HG03066 (cell line): Measurements from ENCODE around the gene SVIP.

Experiments used
- ATAC-seq: cut with Tn5 transposase; IDR thresholded peaks from one replicate; pipeline ENCODE4 v1.9.1; 2021; ENCODE audit warnings: low read depth; ENCODE audit not compliant: unreplicated experiment

SVIP gene

DNA sequence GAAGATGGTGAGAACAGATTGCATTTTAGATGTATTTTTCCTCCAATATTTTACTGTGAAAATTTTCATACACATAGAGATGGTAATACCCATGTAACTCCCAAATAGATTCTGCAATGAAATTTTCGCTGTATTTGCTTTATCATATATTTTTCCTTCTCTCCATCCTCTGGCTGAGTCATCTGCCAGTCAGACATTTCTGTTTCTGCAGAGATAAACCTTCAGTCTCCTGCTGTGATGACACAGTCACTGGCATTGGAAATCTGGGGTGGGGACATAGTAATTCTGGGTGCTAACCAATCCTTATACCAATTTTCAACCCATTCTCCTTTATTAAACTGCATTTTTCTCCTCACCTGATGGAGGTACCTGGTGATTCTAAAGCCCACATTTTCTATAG, 33.7 kb downstream of the SVIP start:
- no peak for ATAC-seq

DNA sequence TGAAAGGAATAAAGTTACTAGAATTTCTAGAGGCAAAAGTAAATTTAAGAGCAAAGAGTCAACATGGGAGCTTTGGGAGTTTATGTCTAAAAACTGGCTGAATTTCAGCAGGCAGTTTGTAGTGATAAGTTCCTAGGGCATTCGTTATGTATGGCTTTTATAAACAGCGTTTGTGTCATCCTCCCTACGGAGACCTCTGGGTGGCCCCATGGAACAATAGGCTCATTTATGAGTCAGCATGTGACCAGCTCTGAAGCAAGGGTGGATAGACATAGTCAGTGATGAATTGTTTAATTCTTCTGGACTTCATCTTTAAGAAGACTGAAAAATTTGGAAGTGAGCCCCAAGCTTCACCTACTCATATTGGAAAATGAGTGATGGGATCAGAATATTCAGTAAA, 37.1 kb downstream of the SVIP start:
- no peak for ATAC-seq

GRCh38 chr11:22787551-22788162, 41.9 kb downstream of the SVIP start:
- peak; percentile 36 for ATAC-seq

DNA sequence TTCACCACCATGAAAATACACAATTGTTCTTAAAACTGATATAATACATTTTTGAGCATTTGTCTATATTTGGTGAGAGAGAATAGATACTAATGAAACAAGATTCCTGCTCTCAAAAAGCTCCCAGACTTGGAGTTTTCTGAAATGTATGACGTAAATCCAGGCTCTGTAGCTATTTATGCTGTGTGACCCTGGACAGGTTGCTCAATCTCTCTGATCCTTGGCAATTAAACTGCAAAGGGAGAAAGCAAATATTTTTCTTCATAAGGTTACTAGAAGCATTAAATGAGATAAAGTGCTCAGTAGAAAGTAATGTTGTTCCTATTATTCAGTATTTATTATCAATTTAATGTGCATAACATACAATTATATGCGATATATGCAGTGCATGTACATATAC, 42.5 kb downstream of the SVIP start:
- no peak for ATAC-seq

DNA sequence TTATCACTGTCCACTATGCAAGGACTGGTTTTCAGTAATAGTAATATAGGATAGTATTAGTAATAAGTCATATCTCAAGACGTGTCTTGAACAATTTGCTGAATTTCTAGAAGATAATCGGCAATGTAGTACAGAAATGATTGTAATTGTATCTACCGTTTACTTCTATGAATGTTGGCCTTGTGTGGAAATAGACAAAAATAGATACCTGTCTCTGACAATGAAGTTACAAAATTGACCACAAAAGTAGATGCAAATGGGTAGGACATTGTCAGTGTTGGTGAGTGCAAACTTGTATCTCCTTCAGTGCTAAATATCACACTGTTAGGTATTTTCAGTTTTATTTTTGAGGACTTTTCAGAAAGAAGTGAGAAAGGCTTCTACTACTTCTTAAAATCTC, 43.1 kb downstream of the SVIP start:
- peak; percentile 87 for ATAC-seq

GRCh38 chr11:22785251-22785650, 44.4 kb downstream of the SVIP start:
- ATAC-seq, result no peak

GRCh38 chr11:22780952-22781593, 48.5 kb downstream of the SVIP start:
- peak; percentile 66 for ATAC-seq

DNA sequence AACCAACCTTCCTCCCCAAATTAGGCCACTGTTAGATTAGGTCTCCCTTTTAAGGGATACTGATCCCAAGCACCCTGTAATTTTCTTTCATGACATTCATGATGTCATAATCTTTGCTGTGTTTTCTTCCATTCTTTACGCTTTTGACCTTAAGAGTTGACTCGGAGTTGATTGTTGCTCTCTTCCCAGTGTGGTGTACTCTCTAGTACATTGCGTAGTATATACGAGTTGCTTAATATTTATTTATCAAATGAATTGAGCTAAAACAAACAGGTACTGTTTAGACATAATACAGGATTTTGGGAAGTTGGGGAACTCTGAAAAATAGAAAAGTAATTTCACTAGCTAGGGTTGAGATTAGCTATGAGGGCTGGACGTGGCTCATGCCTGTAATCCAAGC, 49.8 kb downstream of the SVIP start:
- no peak for ATAC-seq

DNA sequence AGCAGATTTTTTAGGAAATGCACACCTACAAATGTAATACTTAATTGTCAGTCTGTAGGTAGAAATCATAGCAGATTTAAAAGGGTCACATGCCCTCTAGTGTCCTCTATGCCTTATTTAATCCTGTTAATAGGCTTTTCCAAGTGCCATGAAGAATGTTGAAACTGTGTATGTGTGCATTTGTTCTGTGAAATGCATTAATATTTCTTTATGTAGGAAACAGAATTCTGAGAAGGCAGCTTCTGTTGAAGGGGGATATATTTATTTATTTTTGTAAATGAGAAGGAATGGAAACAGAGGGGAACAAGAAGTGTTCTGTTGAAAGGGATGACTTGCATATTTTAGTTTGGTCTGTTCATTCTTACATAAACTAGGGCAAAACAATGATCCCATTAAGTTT, 51.0 kb downstream of the SVIP start:
- ATAC-seq, result no peak

DNA sequence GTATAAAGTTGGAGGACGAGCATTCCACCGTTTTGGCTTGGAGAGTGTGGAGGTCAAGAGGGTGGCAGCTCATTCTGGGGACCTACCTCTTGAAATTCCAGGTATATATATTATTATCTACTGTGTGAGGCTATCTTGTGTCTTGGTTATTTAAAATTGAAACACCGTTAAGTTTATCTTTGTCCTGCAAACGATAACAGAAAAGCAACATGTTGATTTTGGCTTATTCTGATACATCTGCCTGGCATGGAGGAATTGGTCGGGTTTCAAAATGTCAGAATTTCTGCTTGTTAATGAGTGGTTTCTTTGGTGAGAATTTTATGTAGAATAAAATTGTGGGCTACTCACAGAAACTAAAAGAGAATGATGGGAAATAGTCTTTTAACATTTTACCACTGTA, 54.4 kb downstream of the SVIP start:
- no peak for ATAC-seq

- peak; percentile 71 for ATAC-seq
Observed at GRCh38 chr11:22774716-22775115, 54.9 kb downstream of the SVIP start.

DNA sequence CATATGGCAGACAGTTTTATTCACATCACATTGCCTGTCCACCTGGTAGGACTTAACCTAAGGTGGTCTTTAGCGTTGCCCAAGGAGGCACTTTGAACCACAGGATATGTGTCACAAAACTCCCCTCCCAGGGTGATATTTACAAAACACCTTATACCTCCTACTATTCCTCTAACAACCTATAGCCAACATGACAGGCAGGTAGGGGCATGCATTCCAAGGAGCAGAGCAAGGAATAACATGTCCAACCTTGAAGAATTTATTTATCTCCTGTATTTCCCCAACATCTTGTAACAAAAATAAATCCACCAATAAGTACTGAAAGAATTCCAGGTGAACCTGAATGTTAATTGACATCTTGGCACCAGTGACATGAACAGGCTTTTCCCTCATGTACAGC, 60.5 kb downstream of the SVIP start:
- ATAC-seq, result no peak
